NK-92 (cell line): ENCODE data around the gene OSM.

Experiments
- DNase-seq: peaks from one replicate; lab custom pipeline; 2025; ENCODE audit not compliant: unreplicated experiment; lab: John Stamatoyannopoulos, UW

The OSM gene

GRCh38 chr22:30285846-30286200 lies 19.2 kb upstream of the OSM start:
- no peak for DNase-seq

GRCh38 chr22:30285176-30285845 lies 18.7 kb upstream of the OSM start:
- no peak for DNase-seq

- DNase-seq, result no peak
Measured at GRCh38 chr22:30284666-30285065, 18.0 kb upstream of the OSM start.

GRCh38 chr22:30284172-30284571 lies 17.5 kb upstream of the OSM start:
- no peak for DNase-seq

GRCh38 chr22:30283342-30283741 lies 16.7 kb upstream of the OSM start:
- DNase-seq, result no peak

- no peak for DNase-seq
Measured at GRCh38 chr22:30282616-30283046, 16.0 kb upstream of the OSM start.

GRCh38 chr22:30280505-30280904 lies 13.9 kb upstream of the OSM start:
- no peak for DNase-seq

GRCh38 chr22:30279932-30280331 lies 13.3 kb upstream of the OSM start:
- DNase-seq, result no peak

GRCh38 chr22:30279046-30279788 lies 12.6 kb upstream of the OSM start:
- DNase-seq, result no peak

GRCh38 chr22:30277547-30278344 lies 11.1 kb upstream of the OSM start:
- DNase-seq, result no peak

GRCh38 chr22:30276039-30276438 lies 9.4 kb upstream of the OSM start:
- no peak for DNase-seq

GRCh38 chr22:30275625-30276024 lies 9.0 kb upstream of the OSM start:
- DNase-seq, result no peak

GRCh38 chr22:30274437-30274812 lies 7.8 kb upstream of the OSM start:
- no peak for DNase-seq

GRCh38 chr22:30273711-30274436 lies 7.2 kb upstream of the OSM start:
- no peak for DNase-seq

GRCh38 chr22:30272781-30273601 lies 6.3 kb upstream of the OSM start:
- no peak for DNase-seq

- no peak for DNase-seq
Measured at GRCh38 chr22:30270832-30271231, 4.2 kb upstream of the OSM start.

GRCh38 chr22:30268331-30268730 lies 1.7 kb upstream of the OSM start:
- no peak for DNase-seq

- no peak for DNase-seq
Measured at GRCh38 chr22:30267382-30268302, 991 bp upstream of the OSM start.

GRCh38 chr22:30265823-30266444 lies 717 bp downstream of the OSM start:
- peak; percentile 45 for DNase-seq
